IPS-NIHi7 (cell line): ENCODE data around the gene DAAM1.

Source experiments
- DNase-seq: peaks from one replicate; pipeline ENCODE4 v3.0.0; 2012; ENCODE audit warnings: mixed read lengths; ENCODE audit errors: extremely low spot score

The DAAM1 gene

GRCh38 chr14:59292028-59292427, 103.6 kb downstream of the DAAM1 start:
- DNase-seq, result no peak

GRCh38 chr14:59292921-59293534, 104.6 kb downstream of the DAAM1 start:
- no peak for DNase-seq

- DNase-seq, result no peak
Measured at GRCh38 chr14:59293935-59294661, 105.6 kb downstream of the DAAM1 start.

GRCh38 chr14:59294662-59294992, 106.2 kb downstream of the DAAM1 start:
- no peak for DNase-seq

- DNase-seq, result no peak
Measured at GRCh38 chr14:59295951-59296350, 107.5 kb downstream of the DAAM1 start.

- no peak for DNase-seq
Measured at GRCh38 chr14:59296508-59296907, 108.0 kb downstream of the DAAM1 start.

- no peak for DNase-seq
Measured at GRCh38 chr14:59297071-59297776, 108.8 kb downstream of the DAAM1 start.

- no peak for DNase-seq
Measured at GRCh38 chr14:59299731-59300130, 111.3 kb downstream of the DAAM1 start.

- DNase-seq, result no peak
Measured at GRCh38 chr14:59301354-59301753, 112.9 kb downstream of the DAAM1 start.

- DNase-seq, result no peak
Measured at GRCh38 chr14:59302313-59302712, 113.8 kb downstream of the DAAM1 start.

GRCh38 chr14:59303216-59303615, 114.7 kb downstream of the DAAM1 start:
- no peak for DNase-seq

GRCh38 chr14:59305231-59305630, 116.8 kb downstream of the DAAM1 start:
- no peak for DNase-seq

GRCh38 chr14:59305836-59306555, 117.5 kb downstream of the DAAM1 start:
- no peak for DNase-seq

- DNase-seq, result no peak
Measured at GRCh38 chr14:59306775-59307174, 118.3 kb downstream of the DAAM1 start.

GRCh38 chr14:59308086-59308485, 119.6 kb downstream of the DAAM1 start:
- no peak for DNase-seq

GRCh38 chr14:59308673-59309072, 120.2 kb downstream of the DAAM1 start:
- DNase-seq, result no peak

- no peak for DNase-seq
Measured at GRCh38 chr14:59309291-59309900, 120.9 kb downstream of the DAAM1 start.

GRCh38 chr14:59310633-59311032, 122.2 kb downstream of the DAAM1 start:
- DNase-seq, result no peak

- no peak for DNase-seq
Measured at GRCh38 chr14:59311723-59312122, 123.3 kb downstream of the DAAM1 start.

- no peak for DNase-seq
Measured at GRCh38 chr14:59313144-59313651, 124.7 kb downstream of the DAAM1 start.

GRCh38 chr14:59313658-59314608, 125.5 kb downstream of the DAAM1 start:
- no peak for DNase-seq
